GM12878 (cell line): ENCODE results near the gene REV1. TPM values are rescaled to one million over a fixed set of nuclear protein-coding genes. Genes with fewer than 3 reads are reported as not detected.

ENCODE experiments used
- ATAC-seq: fragments of 200-7000 bp; cut with Tn5 transposase; 3 replicates; pipeline ENCODE4 v1.9.1; 2020; ENCODE audit warnings: mild to moderate bottlenecking, moderate library complexity
- BruUV-seq: library from RNA; stranded (reverse); fragments of 400-500 nt; replicated peaks from 2 replicates; lab custom pipeline; 2021; lab: Mats Ljungman, UMichigan
- CTCF ChIA-PET: fragments of 300-600 bp; sonication (Branson Sonifier 250); formaldehyde crosslinking; extraction: SDS; loops from one replicate; lab custom pipeline; 2021; ENCODE audit warnings: inconsistent platforms; lab: Yijun Ruan, JAX
- POLR2A ChIA-PET: fragments of 350-600 bp; formaldehyde crosslinking; extraction: SDS; loops from one replicate; lab custom pipeline; 2021; ENCODE audit warnings: inconsistent platforms; lab: Charles Lee
- RAD21 ChIA-PET: fragments of 300-600 bp; sonication (Branson Sonifier 250); formaldehyde crosslinking; loops from one replicate; lab custom pipeline; 2023; ENCODE audit warnings: antibody characterized with exemption; ENCODE audit not compliant: unreplicated experiment; lab: Charles Lee
- SMC1A ChIA-PET: fragments of 300-600 bp; sonication (Branson Sonifier 250); formaldehyde crosslinking; loops from one replicate; lab custom pipeline; 2023; ENCODE audit not compliant: unreplicated experiment, uncharacterized antibody; lab: Charles Lee
- DNase-seq: peaks from one replicate; pipeline ENCODE4 v3.0.0-alpha.2; 2011; ENCODE audit warnings: low read depth, low spot score
- FAIRE-seq: peaks from 3 replicates; lab custom pipeline; 2011; peaks lifted over from hg19 to GRCh38; lab: Jason Lieb, UNC
- H2AFZ ChIP-seq: 2 replicates; pipeline ENCODE4 v1.6.0; 2011; ENCODE audit warnings: low read depth, low read length, control low read depth; ENCODE audit not compliant: control insufficient read depth
- H3K27ac ChIP-seq: 2 replicates; pipeline ENCODE4 v1.5.1; 2011; ENCODE audit warnings: control low read depth; ENCODE audit not compliant: control insufficient read depth, insufficient read depth
- H3K27me3 ChIP-seq, 2 experiments: replicated peaks in 1 of 2; 2 replicates each; pipeline versions ENCODE4 v1.6.0 to v1.6.1; 2011; ENCODE audit warnings: low read length in 1 of 2; ENCODE audit not compliant: control insufficient read depth in 2 of 2, insufficient read depth in 2 of 2
- H3K36me3 ChIP-seq, 2 experiments: 2 replicates each; pipeline ENCODE4 v1.5.1; 2011; ENCODE audit warnings: low read length in 1 of 2; ENCODE audit not compliant: control insufficient read depth in 2 of 2, insufficient read depth in 2 of 2
- H3K4me1 ChIP-seq: 2 replicates; pipeline ENCODE4 v1.6.1; 2011; ENCODE audit warnings: mild to moderate bottlenecking, low read length, moderate library complexity, mixed read lengths; ENCODE audit not compliant: control insufficient read depth, insufficient read depth
- H3K4me2 ChIP-seq: 2 replicates; pipeline ENCODE4 v1.6.0; 2011; ENCODE audit warnings: control low read depth; ENCODE audit not compliant: control insufficient read depth, insufficient read depth
- H3K4me3 ChIP-seq: fragments of 200-600 bp; sonication (generic); 2 replicates; pipeline ENCODE4 v1.5.1; 2016
- H3K79me2 ChIP-seq: 2 replicates; pipeline ENCODE4 v1.6.0; 2011; ENCODE audit warnings: low read length; ENCODE audit not compliant: control insufficient read depth, insufficient read depth
- H3K9ac ChIP-seq: 2 replicates; pipeline ENCODE4 v1.8.0; 2011; ENCODE audit warnings: low read length, control low read depth, mixed read lengths; ENCODE audit not compliant: control insufficient read depth, insufficient read depth
- H3K9me3 ChIP-seq: replicated peaks from 3 replicates; pipeline ENCODE4 v1.5.1; 2011; ENCODE audit warnings: mild to moderate bottlenecking, low read length; ENCODE audit not compliant: control insufficient read depth, insufficient read depth
- H4K20me1 ChIP-seq: 2 replicates; pipeline ENCODE4 v1.6.0; 2011; ENCODE audit not compliant: control insufficient read depth, insufficient read depth
- KAT2A ChIP-seq: conservative IDR thresholded peaks from 2 replicates; pipeline ENCODE4 v1.6.1; 2011; ENCODE audit warnings: low read depth, low read length; ENCODE audit not compliant: control insufficient read depth
- MTA2 ChIP-seq: fragments of 450-650 bp; IDR thresholded peaks from 2 replicates; pipeline ENCODE4 v1.6.1; 2016; ENCODE audit warnings: low read depth, mild to moderate bottlenecking, moderate library complexity
- PAX8 ChIP-seq: fragments of 450-650 bp; IDR thresholded peaks from 2 replicates; pipeline ENCODE4 v1.6.1; 2017; ENCODE audit warnings: mild to moderate bottlenecking, moderate library complexity
- SPI1 ChIP-seq: IDR thresholded peaks from 2 replicates; pipeline ENCODE4 v1.6.1; 2011; ENCODE audit warnings: low read depth, mild to moderate bottlenecking, low read length, moderate library complexity, borderline replicate concordance; ENCODE audit not compliant: insufficient read depth
- WGBS: methylation state at CpG from one replicate; pipeline ENCODE4 v1.1.6; 2016; ENCODE audit warnings: low lambda C conversion rate; ENCODE audit not compliant: insufficient replicate concordance, insufficient coverage; ENCODE audit errors: missing lambda C conversion rate; 5-methylcytosine and 5-hydroxymethylcytosine counted together
- in situ Hi-C: fragments of 300-500 bp; cut with MboI; formaldehyde crosslinking; loops from 9 replicates; pipeline ENCODE4 v1.14.3; 2018; ENCODE audit warnings: mixed read lengths
- intact Hi-C: fragments of 100-400 bp; cut with micrococcal nuclease; formaldehyde crosslinking; loops from one replicate; pipeline ENCODE4 v1.14.2; 2022; ENCODE audit not compliant: unreplicated experiment
- polyA plus RNA-seq, 11 experiments: library from polyadenylated mRNA; depleted of rRNA in 4 of 11; unstranded in 6 of 11; stranded (reverse) in 5 of 11; fragments of >200 nt; fragmentation: Nextera tagmentation in 4 of 11; fragmentation: Illumina TruSeq in 1 of 11; extraction: Ambion mirVana in 4 of 11; extraction: Trizol in 1 of 11; gene quantifications; 1 replicate in 1 of 11; 2 replicates in 10 of 11; pipeline versions ENCODE4 v1.2.1 to v1.2.3, GENCODE V29; 2011 to 2016; ENCODE audit warnings: inconsistent platforms in 2 of 11, missing spikeins in 2 of 11, low read depth in 1 of 11
- total RNA-seq, 4 experiments: library from RNA; depleted of rRNA in 3 of 4; stranded (reverse); fragments of >200 nt in 3 of 4; fragmentation: Illumina TruSeq in 1 of 4; extraction: Trizol in 1 of 4; gene quantifications; 2 replicates each; pipeline versions ENCODE4 v1.2.1 to v1.2.3, GENCODE V29; 2013 to 2021
- TF ChIP-seq, protein P1 (sequence below): fragments of 450-650 bp; conservative IDR thresholded peaks from 2 replicates; pipeline ENCODE4 v1.6.1; 2017; ENCODE audit warnings: mild to moderate bottlenecking, moderate library complexity
- TF ChIP-seq, protein P2 (sequence below): fragments of 450-650 bp; IDR thresholded peaks from 2 replicates; pipeline ENCODE4 v1.6.1; 2017; ENCODE audit warnings: mild to moderate bottlenecking, low read depth, inconsistent platforms; ENCODE audit not compliant: poor library complexity, severe bottlenecking
- TF ChIP-seq, protein P3 (sequence below): fragments of 450-650 bp; IDR thresholded peaks from 2 replicates; pipeline ENCODE4 v1.6.1; 2017; ENCODE audit warnings: mild to moderate bottlenecking, moderate library complexity

REV1 gene
- total and polyA plus RNA-seq, 10 of the 15 experiments (the other 5 are each of a cell fraction or from before 2014, with no cell fraction given) = 11.3 to 46.8 (median 29.0) TPM

DNA sequence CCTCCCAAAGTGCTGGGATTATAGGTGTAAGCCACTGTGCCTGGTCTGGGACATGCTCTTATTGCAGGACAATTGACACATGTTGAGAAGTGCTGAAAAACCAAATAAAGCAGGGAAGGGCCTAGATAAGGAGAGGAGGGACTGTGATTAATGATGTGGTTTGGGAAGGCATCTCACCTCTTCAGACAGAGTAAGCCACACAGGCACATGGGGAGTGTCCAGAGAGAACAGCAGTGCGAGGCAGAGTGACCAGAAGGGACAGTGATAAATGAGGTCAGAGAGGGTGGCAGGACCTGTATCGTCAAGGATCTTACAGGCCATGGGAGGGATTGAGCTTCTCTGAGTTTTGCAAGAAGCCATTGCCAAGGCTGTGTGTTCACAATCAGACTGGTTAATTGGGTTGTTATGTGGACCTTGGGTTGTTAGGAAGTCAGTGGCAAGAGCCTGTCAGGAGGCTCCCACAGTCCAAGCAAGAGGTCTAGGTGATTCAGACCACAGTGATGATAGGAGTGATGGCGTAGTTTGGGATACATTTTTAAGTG lies 94.2 kb downstream of the REV1 start:
- Histone ChIP-seq H4K20me1 (no peaks in the 10 kb centered on the region), H3K9ac (no peak overlapping the region), H3K36me3 (peaks cover 13 to 44% of the 10 kb centered on the region in 2 experiments), H3K27me3 (no peaks in the 10 kb centered on the region), H3K9me3 (no peaks in the 10 kb centered on the region), H3K4me2 (no peak overlapping the region), H3K4me1 (no peaks in the 10 kb centered on the region), H2AFZ (no peak overlapping the region), H3K79me2 (no peaks in the 10 kb centered on the region), H3K27ac (no peak overlapping the region), H3K4me3 (no peak overlapping the region)
- no TSS peak for BruUV-seq
- ChIA-PET RAD21 (no interaction called here), POLR2A (no interaction called here), CTCF (no interaction called here), SMC1A (interaction anchor here (1.2 kb wide), 1 partner anchor 11 kb away, joined by 3 read pairs; no protein-coding TSS in a partner anchor)
- FAIRE-seq = no peak
- no peak for DNase-seq
- 98% methylated on average over 3 of the region's 3 CpGs for WGBS
- in situ Hi-C loops (no loop called here), intact Hi-C loops (no loop called here)
- ATAC-seq = no peak
- TF ChIP-seq, protein P1, sequence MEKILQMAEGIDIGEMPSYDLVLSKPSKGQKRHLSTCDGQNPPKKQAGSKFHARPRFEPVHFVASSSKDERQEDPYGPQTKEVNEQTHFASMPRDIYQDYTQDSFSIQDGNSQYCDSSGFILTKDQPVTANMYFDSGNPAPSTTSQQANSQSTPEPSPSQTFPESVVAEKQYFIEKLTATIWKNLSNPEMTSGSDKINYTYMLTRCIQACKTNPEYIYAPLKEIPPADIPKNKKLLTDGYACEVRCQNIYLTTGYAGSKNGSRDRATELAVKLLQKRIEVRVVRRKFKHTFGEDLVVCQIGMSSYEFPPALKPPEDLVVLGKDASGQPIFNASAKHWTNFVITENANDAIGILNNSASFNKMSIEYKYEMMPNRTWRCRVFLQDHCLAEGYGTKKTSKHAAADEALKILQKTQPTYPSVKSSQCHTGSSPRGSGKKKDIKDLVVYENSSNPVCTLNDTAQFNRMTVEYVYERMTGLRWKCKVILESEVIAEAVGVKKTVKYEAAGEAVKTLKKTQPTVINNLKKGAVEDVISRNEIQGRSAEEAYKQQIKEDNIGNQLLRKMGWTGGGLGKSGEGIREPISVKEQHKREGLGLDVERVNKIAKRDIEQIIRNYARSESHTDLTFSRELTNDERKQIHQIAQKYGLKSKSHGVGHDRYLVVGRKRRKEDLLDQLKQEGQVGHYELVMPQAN = no peak
- TF ChIP-seq, protein P2, sequence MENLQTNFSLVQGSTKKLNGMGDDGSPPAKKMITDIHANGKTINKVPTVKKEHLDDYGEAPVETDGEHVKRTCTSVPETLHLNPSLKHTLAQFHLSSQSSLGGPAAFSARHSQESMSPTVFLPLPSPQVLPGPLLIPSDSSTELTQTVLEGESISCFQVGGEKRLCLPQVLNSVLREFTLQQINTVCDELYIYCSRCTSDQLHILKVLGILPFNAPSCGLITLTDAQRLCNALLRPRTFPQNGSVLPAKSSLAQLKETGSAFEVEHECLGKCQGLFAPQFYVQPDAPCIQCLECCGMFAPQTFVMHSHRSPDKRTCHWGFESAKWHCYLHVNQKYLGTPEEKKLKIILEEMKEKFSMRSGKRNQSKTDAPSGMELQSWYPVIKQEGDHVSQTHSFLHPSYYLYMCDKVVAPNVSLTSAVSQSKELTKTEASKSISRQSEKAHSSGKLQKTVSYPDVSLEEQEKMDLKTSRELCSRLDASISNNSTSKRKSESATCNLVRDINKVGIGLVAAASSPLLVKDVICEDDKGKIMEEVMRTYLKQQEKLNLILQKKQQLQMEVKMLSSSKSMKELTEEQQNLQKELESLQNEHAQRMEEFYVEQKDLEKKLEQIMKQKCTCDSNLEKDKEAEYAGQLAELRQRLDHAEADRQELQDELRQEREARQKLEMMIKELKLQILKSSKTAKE = no peak
- TF ChIP-seq MTA2 (no peak), KAT2A (no peak), PAX8 (no peak), SPI1 (no peak)
- TF ChIP-seq, protein P3, sequence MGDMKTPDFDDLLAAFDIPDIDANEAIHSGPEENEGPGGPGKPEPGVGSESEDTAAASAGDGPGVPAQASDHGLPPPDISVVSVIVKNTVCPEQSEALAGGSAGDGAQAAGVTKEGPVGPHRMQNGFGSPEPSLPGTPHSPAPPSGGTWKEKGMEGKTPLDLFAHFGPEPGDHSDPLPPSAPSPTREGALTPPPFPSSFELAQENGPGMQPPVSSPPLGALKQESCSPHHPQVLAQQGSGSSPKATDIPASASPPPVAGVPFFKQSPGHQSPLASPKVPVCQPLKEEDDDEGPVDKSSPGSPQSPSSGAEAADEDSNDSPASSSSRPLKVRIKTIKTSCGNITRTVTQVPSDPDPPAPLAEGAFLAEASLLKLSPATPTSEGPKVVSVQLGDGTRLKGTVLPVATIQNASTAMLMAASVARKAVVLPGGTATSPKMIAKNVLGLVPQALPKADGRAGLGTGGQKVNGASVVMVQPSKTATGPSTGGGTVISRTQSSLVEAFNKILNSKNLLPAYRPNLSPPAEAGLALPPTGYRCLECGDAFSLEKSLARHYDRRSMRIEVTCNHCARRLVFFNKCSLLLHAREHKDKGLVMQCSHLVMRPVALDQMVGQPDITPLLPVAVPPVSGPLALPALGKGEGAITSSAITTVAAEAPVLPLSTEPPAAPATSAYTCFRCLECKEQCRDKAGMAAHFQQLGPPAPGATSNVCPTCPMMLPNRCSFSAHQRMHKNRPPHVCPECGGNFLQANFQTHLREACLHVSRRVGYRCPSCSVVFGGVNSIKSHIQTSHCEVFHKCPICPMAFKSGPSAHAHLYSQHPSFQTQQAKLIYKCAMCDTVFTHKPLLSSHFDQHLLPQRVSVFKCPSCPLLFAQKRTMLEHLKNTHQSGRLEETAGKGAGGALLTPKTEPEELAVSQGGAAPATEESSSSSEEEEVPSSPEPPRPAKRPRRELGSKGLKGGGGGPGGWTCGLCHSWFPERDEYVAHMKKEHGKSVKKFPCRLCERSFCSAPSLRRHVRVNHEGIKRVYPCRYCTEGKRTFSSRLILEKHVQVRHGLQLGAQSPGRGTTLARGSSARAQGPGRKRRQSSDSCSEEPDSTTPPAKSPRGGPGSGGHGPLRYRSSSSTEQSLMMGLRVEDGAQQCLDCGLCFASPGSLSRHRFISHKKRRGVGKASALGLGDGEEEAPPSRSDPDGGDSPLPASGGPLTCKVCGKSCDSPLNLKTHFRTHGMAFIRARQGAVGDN = no peak
